Uterus (tissue), 2 donors: Measurements from ENCODE around the gene LHPP.

Experiments
- CTCF ChIP-seq, 4 experiments: fragments of 200-600 bp in 2 of 4; fragments of 450-650 bp in 2 of 4; sonication (generic) in 2 of 4; IDR thresholded peaks; one replicate each; pipeline ENCODE4 v1.5.1; 2016 to 2019; ENCODE audit warnings: antibody characterized with exemption in 4 of 4, mild to moderate bottlenecking in 2 of 4, moderate library complexity in 1 of 4
- POLR2A ChIP-seq, 2 donors: fragments of 450-650 bp; IDR thresholded peaks; one replicate each; pipeline ENCODE4 v1.6.1; 2016; ENCODE audit warnings: antibody characterized with exemption in 2 of 2, mild to moderate bottlenecking in 1 of 2, moderate library complexity in 1 of 2

DNA sequence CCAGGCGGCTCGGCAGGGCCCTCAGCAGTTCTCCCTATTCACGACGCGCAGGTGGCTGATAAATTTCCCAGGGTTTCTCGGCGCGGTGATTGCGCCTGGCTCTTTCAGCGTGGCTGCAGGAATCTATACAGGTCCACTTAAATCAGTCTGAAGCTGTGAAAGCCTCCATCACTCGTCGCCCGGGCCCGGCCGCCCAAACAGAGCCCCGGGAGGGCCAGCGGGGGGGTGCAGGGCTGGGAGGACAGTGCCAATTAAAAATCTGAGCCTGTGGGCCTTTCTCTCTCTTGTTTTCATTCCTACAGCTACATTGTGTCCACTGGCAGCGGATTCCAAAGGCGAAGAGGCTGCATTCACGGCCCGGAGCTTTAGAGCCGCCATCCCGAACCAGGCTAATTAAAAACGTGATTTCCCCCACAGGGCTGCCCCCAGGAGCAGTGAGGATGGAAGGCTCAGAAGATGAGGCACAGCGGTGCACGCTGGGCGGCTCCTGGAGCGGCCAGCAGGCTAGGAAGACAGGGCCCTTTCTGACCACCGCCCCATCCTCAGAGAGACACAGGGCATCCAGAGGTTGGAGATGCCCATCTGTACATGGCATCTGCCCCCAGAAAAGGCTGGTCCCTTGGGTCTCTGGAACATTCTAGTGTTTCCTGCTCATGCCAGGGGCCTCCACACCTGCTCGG, 181.8 kb downstream of the LHPP start:
- TF ChIP-seq CTCF (IDR thresholded peaks at IDR 0.05) (no peak), POLR2A (IDR thresholded peaks at IDR 0.05) (no peak)
